Measurements from ENCODE around the gene HMGXB4. TPM values are rescaled to one million over a fixed set of nuclear protein-coding genes. Genes with fewer than 3 reads are reported as not detected.

HMGXB4 gene
- total and polyA plus RNA-seq, 2 donors from 2014 or later, result 3.7 to 17.3 TPM

- Histone ChIP-seq H3K9ac (ENCODE audit: low read length in 3 of 3) (no peak overlapping the region), H3K36me3 (ENCODE audit: control insufficient read depth in 2 of 3, insufficient read depth in 3 of 3, low read length in 3 of 3) (peaks cover 0 to 64% (median 44%) of the 10 kb centered on the region in 3 donors), H3K27ac (ENCODE audit: low read depth in 2 of 2, low read length in 2 of 2) (no peak overlapping the region), H3K4me1 (ENCODE audit: control insufficient read depth in 2 of 3, insufficient read depth in 2 of 3, low read depth in 1 of 3, low read length in 3 of 3) (peaks cover 0 to 2% (median 0%) of the 10 kb centered on the region in 3 donors), H3K27me3 (ENCODE audit: control insufficient read depth, insufficient read depth, low read length) (no peaks in the 10 kb centered on the region), H3K9me3 (ENCODE audit: control insufficient read depth in 2 of 3, insufficient read depth in 1 of 3, low read length in 3 of 3) (no peaks in the 10 kb centered on the region), H3K4me3 (ENCODE audit: low read length in 3 of 3) (no peak overlapping the region)
- FAIRE-seq (no peak), DNase-seq (no peak)
- intact Hi-C loops (cut with DNase I), result no loop called here
- TF ChIP-seq, protein P1, sequence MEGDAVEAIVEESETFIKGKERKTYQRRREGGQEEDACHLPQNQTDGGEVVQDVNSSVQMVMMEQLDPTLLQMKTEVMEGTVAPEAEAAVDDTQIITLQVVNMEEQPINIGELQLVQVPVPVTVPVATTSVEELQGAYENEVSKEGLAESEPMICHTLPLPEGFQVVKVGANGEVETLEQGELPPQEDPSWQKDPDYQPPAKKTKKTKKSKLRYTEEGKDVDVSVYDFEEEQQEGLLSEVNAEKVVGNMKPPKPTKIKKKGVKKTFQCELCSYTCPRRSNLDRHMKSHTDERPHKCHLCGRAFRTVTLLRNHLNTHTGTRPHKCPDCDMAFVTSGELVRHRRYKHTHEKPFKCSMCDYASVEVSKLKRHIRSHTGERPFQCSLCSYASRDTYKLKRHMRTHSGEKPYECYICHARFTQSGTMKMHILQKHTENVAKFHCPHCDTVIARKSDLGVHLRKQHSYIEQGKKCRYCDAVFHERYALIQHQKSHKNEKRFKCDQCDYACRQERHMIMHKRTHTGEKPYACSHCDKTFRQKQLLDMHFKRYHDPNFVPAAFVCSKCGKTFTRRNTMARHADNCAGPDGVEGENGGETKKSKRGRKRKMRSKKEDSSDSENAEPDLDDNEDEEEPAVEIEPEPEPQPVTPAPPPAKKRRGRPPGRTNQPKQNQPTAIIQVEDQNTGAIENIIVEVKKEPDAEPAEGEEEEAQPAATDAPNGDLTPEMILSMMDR (IDR thresholded peaks at IDR 0.05; ENCODE audit: borderline replicate concordance, extremely low read depth, insufficient read depth), result no peak
Measured at GRCh38 chr22:35335468-35335867, 78.2 kb downstream of the HMGXB4 start.

DNA sequence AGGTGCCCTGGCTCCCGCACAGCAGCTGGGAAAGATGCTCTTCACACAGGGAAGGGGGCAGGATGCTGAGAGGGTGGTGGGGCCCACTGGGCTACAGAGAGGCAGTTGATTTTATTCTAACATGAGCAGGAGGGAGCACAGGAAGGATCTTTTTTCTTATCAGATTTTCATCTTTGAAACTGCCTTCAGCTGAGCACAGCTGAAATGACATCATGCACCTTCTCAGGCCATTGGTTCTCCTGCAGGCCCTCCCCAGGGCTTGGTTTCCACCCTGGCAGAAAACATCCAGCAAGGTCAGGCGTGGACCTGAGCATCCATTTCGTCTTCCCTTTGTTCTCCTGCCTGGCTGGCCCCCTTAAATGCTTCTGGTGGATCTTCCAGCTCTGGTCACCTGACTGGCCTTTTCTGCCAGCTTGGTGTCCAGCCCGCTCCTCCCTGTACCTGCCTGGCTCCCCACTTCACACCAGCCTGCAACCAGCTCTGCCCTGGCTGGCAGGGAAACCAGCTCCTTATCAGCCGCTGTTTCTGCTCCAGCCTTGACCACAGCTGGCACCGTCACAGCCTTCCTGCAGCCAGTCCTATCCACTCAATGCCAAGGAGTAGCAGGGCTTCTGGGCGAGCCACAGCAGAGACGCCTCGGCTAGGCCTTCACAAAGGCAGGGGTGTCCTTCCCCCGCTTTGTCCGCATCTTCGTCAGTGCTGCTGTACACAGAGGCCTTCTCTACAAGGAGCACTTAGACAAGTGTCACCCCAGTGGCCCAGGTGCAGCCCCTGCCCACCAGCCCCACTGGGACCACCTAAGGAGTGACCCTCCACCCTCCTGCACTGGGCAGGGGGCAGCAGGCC, 78.9 kb downstream of the HMGXB4 start:
- intact Hi-C loops (cut with DNase I), result no loop called here
- Histone ChIP-seq H3K27ac (ENCODE audit: low read depth in 2 of 2, low read length in 2 of 2) (no peak overlapping the region), H3K9me3 (ENCODE audit: control insufficient read depth in 2 of 3, insufficient read depth in 1 of 3, low read length in 3 of 3) (no peaks in the 10 kb centered on the region), H3K36me3 (ENCODE audit: control insufficient read depth in 2 of 3, insufficient read depth in 3 of 3, low read length in 3 of 3) (peaks cover 1 to 64% (median 48%) of the 10 kb centered on the region in 3 donors), H3K4me1 (ENCODE audit: control insufficient read depth in 2 of 3, insufficient read depth in 2 of 3, low read depth in 1 of 3, low read length in 3 of 3) (no peaks in the 10 kb centered on the region), H3K4me3 (ENCODE audit: low read length in 3 of 3) (no peak overlapping the region), H3K27me3 (ENCODE audit: control insufficient read depth, insufficient read depth, low read length) (no peaks in the 10 kb centered on the region), H3K9ac (ENCODE audit: low read length in 3 of 3) (no peak overlapping the region)
- FAIRE-seq (no peak), DNase-seq (peak in 1 of 5 donors; percentile 67)
- TF ChIP-seq, protein P1 (IDR thresholded peaks at IDR 0.05; ENCODE audit: borderline replicate concordance, extremely low read depth, insufficient read depth), result no peak

- TF ChIP-seq, protein P1 (IDR thresholded peaks at IDR 0.05; ENCODE audit: borderline replicate concordance, extremely low read depth, insufficient read depth), result no peak
- H3K27me3 ChIP-seq (ENCODE audit: control insufficient read depth, insufficient read depth, low read length), result no peaks in the 10 kb centered on the region
- H3K4me1 ChIP-seq (ENCODE audit: control insufficient read depth in 2 of 3, insufficient read depth in 2 of 3, low read depth in 1 of 3, low read length in 3 of 3), result no peaks in the 10 kb centered on the region
- intact Hi-C loops (cut with DNase I), result no loop called here
- no peaks in the 10 kb centered on the region for H3K9me3 ChIP-seq (ENCODE audit: control insufficient read depth in 2 of 3, insufficient read depth in 1 of 3, low read length in 3 of 3)
- no peak overlapping the region for H3K4me3 ChIP-seq (ENCODE audit: low read length in 3 of 3)
- no peak overlapping the region for H3K27ac ChIP-seq (ENCODE audit: low read depth in 2 of 2, low read length in 2 of 2)
- no peak overlapping the region for H3K9ac ChIP-seq (ENCODE audit: low read length in 3 of 3)
- DNase-seq (peak in 1 of 5 donors; percentile 37), FAIRE-seq (no peak)
- H3K36me3 ChIP-seq (ENCODE audit: control insufficient read depth in 2 of 3, insufficient read depth in 3 of 3, low read length in 3 of 3), result peaks cover 3 to 65% (median 42%) of the 10 kb centered on the region in 3 donors
Measured at GRCh38 chr22:35337932-35338331, 80.6 kb downstream of the HMGXB4 start.

Data from kidney (tissue), 14 donors.